GM19025 (cell line): ENCODE results near the gene RERE.
"Not testable (repeated sequence)": the region's sequence is repeated elsewhere in the genome, so short reads cannot be mapped to it uniquely, and the experiment has no call there.

ENCODE experiments used
- ATAC-seq: cut with Tn5 transposase; IDR thresholded peaks from one replicate; pipeline ENCODE4 v1.9.1; 2021; ENCODE audit warnings: mild to moderate bottlenecking, low read depth, moderate library complexity; ENCODE audit not compliant: unreplicated experiment

RERE gene

DNA sequence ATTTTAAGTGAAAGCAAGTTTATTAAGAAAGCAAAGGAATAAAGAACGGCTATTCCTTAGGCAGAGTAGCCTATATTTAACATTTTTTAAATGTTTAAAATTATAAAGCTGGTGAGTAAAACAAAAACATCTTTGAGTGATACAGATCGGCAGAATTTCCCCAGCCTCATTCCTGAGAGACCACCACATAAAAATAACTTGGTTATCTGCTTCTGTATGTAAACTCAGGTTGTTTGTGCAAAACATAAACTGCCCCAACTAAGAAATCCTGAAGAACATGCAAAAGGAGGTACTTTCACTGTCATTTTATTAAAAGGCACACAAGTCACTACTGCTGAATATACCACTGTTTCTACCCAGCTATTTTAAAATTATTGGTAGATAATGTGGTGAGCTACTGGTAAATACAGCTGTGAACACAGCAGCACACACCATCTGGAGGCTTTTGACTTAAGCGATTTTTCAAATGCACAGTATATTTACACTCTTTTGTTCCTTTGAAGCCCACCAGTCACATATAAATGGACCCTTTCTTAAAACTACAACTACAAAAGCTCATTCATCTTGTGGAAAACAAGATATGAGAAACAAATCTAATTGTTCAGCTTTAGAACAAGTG lies 119.3 kb downstream of the RERE start:
- ATAC-seq: no peak

DNA sequence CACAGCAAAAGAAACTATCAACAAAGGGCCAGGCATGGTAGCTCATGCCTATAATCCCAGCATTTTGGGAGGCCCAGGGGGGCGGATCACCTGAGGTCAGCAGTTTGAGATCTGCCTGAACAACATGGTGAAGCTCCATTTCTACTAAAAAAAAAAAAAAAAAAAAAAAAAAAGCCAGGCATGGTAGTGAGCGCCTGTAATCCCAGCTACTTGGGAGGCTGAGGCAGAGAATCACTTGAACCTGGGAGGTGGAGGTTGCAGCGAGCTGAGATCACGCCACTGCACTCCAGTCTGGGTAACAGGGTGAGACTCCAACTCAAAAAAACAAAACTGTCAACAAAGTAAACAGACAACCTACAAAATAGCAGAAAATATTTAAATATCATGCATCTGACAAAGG lies 122.0 kb downstream of the RERE start:
- ATAC-seq: not testable (repeated sequence)

DNA sequence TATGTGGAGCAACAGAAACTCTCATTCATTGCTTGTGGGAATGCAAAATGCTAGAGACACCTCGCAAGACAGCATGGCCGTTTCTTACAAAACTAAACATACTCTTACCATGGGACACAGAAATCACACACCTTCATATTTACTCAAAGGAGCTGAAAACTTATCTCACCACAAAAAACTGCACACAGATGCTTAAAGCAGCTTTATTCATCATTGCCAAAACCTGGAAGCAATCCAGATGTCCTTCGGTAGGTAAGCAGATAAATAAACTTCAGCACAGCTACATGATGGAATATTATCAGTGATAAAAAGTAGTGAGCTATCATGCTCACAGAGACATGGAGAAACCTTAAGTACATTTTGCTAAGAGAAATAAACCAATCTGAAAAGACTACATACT lies 124.3 kb downstream of the RERE start:
- ATAC-seq: no peak

DNA sequence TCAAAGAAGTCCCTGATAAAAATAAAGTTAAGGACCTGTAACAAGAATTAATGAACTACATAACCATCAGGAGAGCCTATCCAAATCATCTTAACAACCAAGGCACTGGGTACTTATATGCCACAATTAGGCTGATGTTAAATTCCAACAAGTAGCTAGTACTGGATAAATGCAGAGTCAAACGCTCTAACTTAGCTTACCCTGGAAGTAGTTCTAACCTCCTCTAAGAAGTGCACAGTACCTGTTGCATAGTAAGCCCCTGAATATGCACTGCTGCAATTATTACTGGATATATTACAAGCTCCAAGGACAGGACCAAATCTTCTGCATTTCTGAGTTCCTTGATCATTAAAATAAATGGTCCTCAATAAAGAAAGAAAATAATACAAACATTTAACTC lies 125.8 kb downstream of the RERE start:
- no peak for ATAC-seq

DNA sequence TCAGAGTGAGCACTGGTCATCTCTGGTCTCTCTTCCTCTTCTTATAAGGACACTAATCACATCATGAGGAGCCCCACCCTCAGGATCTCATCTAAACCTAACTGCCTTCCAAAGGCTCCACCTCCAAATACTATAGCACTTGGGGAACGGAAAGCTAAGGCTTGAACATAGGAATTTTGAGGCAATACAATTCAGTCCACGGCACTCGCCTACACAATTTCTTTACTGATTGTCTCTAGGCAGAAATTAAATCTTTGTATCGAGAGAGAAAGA lies 127.3 kb downstream of the RERE start:
- ATAC-seq: no peak

DNA sequence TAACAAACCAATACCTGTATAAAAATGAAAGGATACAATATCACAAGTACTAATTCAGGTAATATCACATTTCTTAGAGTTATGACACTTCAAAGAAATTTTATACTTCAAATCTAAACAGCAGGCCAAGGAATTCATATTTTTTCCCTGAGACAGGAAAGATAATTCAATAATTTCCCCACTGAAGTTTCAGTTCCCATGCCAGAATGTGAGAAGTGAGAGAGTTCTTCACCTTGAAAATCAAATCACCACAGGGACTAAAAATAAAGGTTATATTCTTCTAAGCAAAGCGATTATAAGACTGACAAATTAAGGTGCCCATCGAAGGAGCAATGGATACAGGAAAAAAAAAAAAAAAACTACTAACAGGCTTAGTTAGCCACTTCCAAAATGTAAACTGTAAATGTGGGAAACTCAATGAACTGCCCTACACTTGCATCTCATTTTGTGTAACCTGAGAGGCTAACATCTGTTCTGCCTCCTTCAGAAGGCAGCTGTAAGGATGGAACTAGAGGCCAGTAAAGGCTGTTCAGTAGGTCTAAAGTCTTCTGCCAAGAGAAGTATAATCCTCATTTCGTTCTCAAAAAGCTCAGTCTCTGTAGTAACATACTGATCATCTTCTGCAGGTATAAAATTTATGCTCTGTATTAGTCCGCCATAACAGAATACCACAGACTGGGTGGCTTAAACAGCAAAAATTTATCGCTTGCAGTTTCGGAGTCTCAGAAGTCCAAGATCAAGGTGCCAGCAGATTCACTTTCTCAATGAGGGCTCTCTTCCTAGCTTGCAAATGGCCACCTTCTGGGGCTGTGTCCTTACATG lies 127.8 kb downstream of the RERE start:
- no peak for ATAC-seq

DNA sequence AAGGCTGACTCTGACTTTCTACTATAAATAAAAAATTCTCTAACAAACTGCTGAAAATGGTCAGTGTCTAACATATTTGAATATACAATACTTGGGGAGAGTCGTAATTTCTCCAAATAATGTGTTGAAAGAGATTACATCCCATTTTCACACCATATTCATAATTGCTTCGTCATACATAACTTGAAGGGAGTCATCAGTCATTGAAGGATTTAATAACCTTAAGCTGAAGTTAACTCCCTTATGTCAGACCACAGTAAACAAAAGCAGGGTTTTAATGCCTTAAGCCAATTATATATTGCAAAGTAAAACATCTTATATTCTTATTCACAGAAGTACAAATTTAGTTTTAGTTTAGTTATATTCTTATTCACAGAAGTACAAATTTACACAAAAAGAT lies 129.9 kb downstream of the RERE start:
- ATAC-seq: no peak

DNA sequence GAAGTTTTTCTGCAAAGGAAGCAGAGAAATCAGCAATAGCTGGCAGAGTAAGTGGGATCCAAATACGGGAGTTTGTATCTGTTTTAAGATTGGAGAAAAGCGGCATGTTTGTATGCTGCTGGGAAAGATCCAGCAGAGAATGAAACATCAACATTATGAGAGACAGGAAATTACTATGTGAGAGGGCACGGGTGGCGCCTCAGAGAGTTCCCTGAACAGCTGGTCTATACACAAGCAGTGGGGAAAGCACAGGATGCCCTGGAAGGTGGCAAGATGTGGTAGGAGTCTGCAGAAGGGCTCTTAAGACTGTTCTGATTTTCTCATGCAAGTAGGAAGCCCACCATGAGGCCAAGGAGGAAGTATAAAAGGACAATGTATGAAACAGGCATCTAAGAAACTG lies 130.4 kb downstream of the RERE start:
- no peak for ATAC-seq

DNA sequence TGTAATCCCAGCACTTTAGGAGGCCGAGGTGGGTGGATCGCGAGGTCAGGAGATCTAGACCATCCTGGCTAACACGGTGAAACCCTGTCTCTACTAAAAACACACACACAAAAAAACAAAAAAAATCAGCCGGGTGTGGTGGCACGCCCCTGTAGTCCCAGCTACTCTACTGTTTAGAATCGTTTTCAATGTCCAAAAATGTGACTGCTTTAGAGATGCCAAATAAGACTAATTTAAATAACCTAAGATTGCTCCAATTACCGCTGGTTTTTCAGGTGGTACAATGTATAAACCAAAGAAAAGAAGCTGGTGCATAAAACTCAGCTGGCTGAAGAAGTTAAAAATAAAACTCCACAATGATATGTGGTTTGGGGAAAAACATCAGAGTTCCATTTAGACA lies 132.0 kb downstream of the RERE start:
- no peak for ATAC-seq

DNA sequence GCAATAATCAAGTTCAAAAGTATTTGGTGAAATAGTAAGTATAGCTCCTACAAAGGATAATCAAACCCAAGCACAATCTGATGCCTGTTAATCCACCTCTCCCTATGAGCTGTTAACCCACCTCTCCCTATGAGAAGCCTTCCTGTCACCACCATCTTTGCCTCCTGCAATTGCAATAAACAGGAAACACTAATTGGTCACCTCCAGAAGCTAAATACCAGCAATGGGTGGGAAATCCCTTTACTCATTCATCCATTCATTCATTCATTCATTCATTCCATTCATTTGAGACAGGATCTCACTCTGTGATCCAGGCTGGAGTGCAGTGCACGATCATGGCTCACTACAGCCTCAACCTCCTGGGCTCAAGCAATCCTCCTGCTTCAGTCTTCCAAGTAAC lies 132.8 kb downstream of the RERE start:
- ATAC-seq: no peak

DNA sequence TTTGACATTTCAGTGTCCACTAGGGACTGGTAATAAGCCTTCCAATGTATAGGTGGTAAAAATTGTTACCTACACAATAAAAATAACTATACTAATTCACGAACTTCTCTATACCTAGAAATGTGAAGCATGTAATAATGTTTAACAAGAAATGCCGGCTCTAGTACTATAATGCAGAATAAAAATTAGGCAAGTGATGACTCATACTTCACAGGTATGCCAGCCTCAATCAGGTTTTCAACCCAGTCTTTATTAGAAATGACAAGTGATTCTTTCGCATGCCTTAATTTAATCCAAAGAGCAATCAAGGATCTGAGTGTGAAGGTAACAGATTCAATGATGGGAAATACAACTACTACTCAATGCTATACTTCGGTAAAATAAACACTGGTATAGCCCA lies 134.9 kb downstream of the RERE start:
- ATAC-seq: no peak

DNA sequence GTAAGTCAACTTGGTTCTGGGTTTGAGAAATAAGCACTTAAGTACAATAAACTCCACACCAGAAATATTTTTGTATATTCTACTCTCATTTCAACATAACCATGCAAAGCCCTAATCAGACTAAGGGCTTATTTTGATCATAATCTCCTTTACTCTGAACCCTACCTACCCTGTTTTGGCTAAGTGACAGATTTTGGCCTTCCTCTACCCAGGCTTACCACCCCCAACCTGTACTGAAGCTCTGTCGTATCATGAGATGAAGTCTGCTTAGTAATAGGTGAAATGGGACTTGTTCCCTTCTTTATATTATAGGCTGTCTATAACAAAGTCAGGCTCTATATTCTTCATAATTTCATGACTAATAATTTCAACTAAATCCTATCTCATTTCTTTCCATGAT lies 135.5 kb downstream of the RERE start:
- ATAC-seq: no peak

DNA sequence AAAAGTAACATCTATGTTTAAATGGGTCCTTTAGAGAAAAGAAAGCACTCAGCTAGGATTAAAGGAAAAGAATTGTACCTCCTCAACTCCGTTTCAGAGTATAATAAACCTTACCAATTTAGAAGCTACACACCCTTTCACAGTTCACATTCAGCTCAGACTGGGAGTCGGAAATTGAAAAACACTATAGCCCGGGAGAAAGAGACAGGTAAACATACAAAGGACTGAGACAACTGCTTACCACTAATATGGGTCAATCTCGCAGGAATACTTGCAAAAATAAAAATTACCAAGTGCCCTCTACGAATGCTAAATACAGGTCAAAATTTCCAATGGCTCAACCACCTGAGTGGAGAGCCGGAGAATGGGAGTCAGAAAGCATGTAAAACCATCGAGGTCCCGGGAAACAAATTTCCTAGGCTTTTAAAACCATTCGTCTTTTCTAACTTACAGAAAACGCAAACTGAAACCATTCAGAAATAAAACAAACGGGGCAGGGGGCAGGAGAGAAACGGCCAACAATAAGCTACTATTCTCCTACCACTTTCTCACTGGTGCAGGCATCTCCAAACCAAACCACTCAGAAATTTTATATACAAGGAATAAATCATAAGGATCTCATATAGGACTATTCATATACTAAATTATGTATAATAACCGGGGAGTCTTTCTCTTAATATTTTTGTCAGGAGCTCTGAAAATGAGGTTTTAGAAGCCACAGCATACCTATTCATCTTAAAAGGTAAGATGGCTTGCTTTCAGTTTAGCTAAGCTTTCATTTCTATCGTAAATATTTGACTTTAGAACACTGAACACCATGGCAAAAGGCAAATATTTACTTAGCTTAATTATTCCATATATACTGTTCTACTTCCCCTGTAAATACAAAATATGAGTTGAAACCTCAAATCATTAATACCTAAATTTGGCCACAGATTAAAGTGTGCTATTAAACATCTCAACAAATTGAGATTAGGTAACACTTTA lies 136.5 kb downstream of the RERE start:
- ATAC-seq: no peak

DNA sequence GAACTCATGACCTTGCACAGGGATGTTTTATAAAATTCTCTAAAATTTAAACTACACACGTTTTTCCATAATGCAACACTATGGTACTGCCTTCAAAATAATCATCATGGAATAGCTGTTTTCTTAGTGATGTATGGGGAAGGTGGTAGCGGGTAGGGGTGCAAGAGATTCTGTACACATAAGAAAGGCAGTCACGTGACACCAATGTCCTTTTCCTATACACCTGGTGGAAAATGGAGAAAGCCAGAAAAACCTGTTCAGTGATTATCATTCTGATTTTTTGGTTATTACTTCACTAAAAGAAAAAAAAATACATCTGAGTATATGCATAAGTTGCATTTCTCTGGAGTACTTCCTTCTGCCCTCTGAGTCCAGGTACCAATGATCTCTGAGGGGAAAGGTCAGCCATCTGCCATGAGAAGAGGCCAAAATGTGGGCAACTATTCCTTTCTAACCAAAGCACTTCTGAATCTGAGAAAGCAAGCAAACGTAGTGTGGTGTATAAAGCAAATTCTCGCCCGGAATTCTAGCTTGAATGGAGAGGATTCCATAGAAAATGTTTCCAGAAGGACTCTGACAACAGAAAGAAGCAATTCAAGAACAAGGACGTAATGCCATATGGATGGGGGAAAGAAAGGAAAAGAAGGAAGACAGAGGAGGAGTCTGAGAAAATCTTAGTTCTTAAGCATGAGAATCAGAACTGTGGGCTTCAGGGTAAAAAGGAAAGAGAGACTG lies 137.3 kb downstream of the RERE start:
- ATAC-seq: no peak

DNA sequence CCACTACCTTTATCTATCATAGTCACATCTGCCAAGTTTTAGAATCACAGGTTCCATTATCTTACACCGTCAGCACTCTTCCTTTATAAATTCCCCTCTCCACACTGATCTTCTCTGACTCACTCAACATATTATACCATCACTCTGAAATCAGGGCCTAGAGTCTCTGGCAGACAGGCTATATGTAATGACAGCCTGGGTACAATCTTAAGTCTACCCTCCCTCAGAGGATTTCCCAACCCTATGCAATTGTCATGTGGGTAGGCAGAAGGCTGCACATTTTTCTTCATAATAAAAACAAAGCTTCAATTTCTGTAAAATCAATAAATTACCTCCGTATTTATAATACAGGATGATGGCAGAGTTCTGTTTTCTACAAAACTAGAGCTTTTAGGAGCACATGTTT lies 138.0 kb downstream of the RERE start:
- no peak for ATAC-seq

DNA sequence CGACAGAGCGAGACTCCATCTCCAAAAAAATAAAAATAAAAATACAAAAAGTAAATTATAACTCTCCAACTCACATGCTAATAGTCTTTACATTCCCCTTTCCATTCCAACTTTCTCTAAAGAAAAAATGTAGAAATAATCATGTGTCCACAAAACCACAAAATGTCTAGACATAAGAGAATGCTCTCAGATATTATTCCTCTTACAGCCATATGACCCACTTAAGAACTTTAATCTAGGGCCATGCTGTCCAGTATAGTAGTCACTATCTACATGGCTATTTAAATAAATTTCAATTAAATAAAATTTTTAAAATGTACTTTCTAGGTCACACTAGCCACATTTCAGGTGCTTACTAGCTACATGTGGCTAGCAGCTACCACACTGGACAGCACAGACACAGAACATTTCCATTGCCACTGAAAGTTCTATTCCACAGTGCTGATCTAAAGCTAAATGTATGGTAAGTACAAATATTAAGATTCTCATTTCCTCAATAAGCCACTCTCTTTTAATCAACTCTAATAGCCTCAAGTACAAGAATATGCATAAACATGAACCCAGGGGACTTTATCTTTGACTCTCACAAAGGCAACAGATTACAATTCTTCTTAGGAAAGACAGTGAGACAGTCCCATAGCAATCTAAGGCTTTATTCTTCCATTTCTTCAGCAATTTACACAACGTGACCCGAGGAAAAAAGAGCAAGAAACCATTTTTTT lies 138.6 kb downstream of the RERE start:
- no peak for ATAC-seq

DNA sequence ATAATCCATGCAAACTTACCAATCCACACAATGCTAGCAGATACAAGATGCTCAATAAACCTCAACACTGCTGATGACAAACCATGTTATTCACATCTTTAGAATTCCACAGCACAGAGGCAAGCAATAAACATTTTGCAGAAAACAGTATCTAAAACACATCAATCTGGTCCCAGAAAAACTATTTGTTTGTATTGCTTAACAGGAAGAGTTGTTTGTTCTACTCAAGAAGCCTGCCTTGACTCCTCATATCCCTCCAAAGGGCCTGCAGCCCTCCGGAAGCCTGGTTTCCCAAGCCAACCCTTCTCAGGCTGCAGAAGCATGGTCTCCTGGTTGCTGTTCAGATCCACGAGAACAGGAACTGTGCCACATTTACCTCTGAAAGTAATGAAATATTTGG lies 139.7 kb downstream of the RERE start:
- no peak for ATAC-seq

DNA sequence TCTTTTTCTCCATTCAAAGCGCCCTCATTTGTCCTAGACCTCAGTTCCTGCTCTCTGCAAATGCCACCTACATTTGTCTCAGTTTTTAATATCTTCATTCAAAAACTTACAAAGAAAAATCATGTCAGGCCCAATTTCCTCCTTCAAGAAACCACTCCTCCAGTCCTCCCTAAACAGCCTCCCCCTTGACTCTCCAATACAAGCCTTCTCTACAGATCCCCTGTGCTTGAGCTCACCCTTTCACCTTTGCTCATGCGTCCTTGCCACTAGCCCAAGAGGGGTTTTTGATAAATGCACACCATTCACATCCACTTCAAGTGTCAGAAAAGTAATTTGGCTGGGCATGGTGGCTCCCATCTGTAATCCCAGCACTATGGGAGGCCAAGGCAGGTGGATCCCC lies 140.6 kb downstream of the RERE start:
- no peak for ATAC-seq

DNA sequence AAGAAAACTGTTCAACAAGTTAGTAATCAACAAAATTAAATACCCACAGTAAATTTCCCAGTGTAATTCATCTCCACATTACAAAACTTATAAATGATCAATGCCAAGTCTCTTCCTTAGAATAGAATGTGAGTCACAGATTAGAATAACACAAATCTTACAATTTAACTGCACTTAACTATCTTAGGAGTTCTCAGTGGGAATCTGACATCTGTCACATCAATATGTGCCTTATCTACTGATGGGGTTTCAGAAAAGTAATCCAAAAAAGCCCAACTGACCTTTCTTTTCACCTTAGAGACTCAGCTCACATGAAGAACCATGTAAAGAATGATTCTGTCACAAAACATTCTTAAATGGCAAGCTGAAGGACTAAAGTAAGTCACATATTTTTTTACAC lies 141.4 kb downstream of the RERE start:
- no peak for ATAC-seq

DNA sequence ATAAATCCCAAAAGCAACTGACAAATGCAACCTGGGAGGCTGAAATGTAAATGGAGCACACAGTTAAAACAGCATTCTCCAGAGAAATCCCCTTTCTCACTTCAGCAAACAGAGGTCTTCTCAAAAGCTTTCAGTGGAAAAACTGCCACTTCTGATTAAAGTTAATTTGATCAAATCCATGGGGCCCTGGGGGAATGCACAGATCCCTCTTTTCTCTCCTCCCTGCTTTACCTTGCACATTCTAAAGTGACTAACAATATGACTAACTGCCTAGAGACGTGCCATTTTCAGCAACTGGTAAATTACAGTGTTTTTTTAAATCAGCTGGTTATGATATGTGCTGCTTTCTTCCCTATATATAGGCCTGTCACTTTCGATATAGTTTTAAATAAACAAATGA lies 142.5 kb downstream of the RERE start:
- ATAC-seq: no peak
